K562 (cell line): ENCODE results near the gene DVL2. TPM values are rescaled to one million over a fixed set of nuclear protein-coding genes. Genes with fewer than 3 reads are reported as not detected.

Source experiments
- ATF1 ChIP-seq, 2 experiments: fragments of 450-650 bp in 1 of 2; IDR thresholded peaks; 2 replicates each; pipeline ENCODE4 v1.6.1; 2016; ENCODE audit warnings: missing compliant biosample characterization in 1 of 2, missing genetic modification characterization in 1 of 2
- BCLAF1 ChIP-seq, 2 experiments: fragments of 450-650 bp in 1 of 2; IDR thresholded peaks; 2 replicates each; pipeline ENCODE4 v1.6.1; 2011 to 2017; ENCODE audit warnings: low read depth in 2 of 2, antibody characterized with exemption in 1 of 2, borderline replicate concordance in 1 of 2, low read length in 1 of 2, mild to moderate bottlenecking in 1 of 2, mixed read lengths in 1 of 2; ENCODE audit not compliant: control insufficient read depth in 1 of 2
- E2F6 ChIP-seq, 2 experiments: IDR thresholded peaks; 2 replicates each; pipeline ENCODE4 v1.6.1; 2011; ENCODE audit warnings: borderline replicate concordance in 1 of 2, control low read depth in 1 of 2, low read depth in 1 of 2, low read length in 1 of 2, mild to moderate bottlenecking in 1 of 2, mixed read lengths in 1 of 2, moderate library complexity in 1 of 2; ENCODE audit not compliant: insufficient read depth in 1 of 2, insufficient read length in 1 of 2, poor library complexity in 1 of 2, severe bottlenecking in 1 of 2; ENCODE audit errors: extremely low read depth in 1 of 2
- EWSR1 ChIP-seq: fragments of 450-650 bp; IDR thresholded peaks from 2 replicates; pipeline ENCODE4 v1.6.1; 2018; ENCODE audit warnings: borderline replicate concordance, mild to moderate bottlenecking, low read depth, moderate library complexity; ENCODE audit not compliant: partially characterized antibody
- KAT7 ChIP-seq: sonication (generic); formaldehyde crosslinking; IDR thresholded peaks from 2 replicates; pipeline ENCODE4 v1.8.0; 2022; ENCODE audit warnings: missing genetic modification reagents, mild to moderate bottlenecking, borderline replicate concordance
- L3MBTL2 ChIP-seq: fragments of 450-650 bp; IDR thresholded peaks from 2 replicates; pipeline ENCODE4 v1.6.1; 2016; ENCODE audit warnings: mild to moderate bottlenecking, moderate library complexity
- POLR2A ChIP-seq: fragments of 450-650 bp; conservative IDR thresholded peaks from 2 replicates; pipeline ENCODE4 v1.6.1; 2016
- RNF219 ChIP-seq: fragments of 250-450 bp; sonication (Bioruptor Pico); IDR thresholded peaks from 2 replicates; pipeline ENCODE4 v1.5.0; 2022; ENCODE audit warnings: mild to moderate bottlenecking
- SOX6 ChIP-seq: fragments of 450-650 bp; IDR thresholded peaks from 2 replicates; pipeline ENCODE4 v1.6.1; 2014; ENCODE audit warnings: mild to moderate bottlenecking
- TFE3 ChIP-seq: fragments of 450-650 bp; formaldehyde crosslinking; IDR thresholded peaks from 2 replicates; pipeline ENCODE4 v1.4.0; 2020; ENCODE audit warnings: mild to moderate bottlenecking, mixed read lengths
- ZBTB7A ChIP-seq: IDR thresholded peaks from 2 replicates; pipeline ENCODE4 v1.6.1; 2011; ENCODE audit warnings: low read depth, mild to moderate bottlenecking, low read length, moderate library complexity, borderline replicate concordance; ENCODE audit not compliant: control insufficient read depth
- ZFPM2 ChIP-seq: fragments of 250-450 bp; sonication (Bioruptor Pico); IDR thresholded peaks from 2 replicates; pipeline ENCODE4 v1.5.1; 2022; ENCODE audit warnings: mild to moderate bottlenecking
- ZNF780A ChIP-seq: fragments of 250-450 bp; sonication (Bioruptor Pico); IDR thresholded peaks from 2 replicates; pipeline ENCODE4 v1.5.0; 2021; ENCODE audit warnings: mild to moderate bottlenecking
- polyA plus RNA-seq, 8 experiments: library from polyadenylated mRNA; depleted of rRNA in 4 of 8; stranded (reverse) in 5 of 8; unstranded in 3 of 8; fragments of >200 nt; fragmentation: Nextera tagmentation in 2 of 8; fragmentation: Illumina TruSeq in 1 of 8; extraction: Ambion mirVana in 2 of 8; extraction: Trizol in 1 of 8; gene quantifications; 2 replicates each; pipeline versions ENCODE4 v1.2.1 to v1.2.3, GENCODE V29; 2011 to 2014; ENCODE audit warnings: inconsistent platforms in 1 of 8, missing spikeins in 1 of 8
- total RNA-seq, 7 experiments: library from RNA; depleted of rRNA in 6 of 7; stranded (reverse); fragments of >200 nt in 6 of 7; fragmentation: Illumina TruSeq in 2 of 7; extraction: Trizol in 2 of 7; gene quantifications; 2 replicates each; pipeline versions ENCODE4 v1.2.1 to v1.2.3, GENCODE V29; 2011 to 2021; ENCODE audit warnings: low replicate concordance in 1 of 7
- TF ChIP-seq, protein P1 (sequence below): fragments of 450-650 bp; IDR thresholded peaks from 2 replicates; pipeline ENCODE4 v1.7.1; 2018; ENCODE audit warnings: mild to moderate bottlenecking, low read depth; ENCODE audit not compliant: partially characterized antibody

Gene DVL2
- total and polyA plus RNA-seq, 9 of the 15 experiments (the other 6 are each of a cell fraction or from before 2014, with no cell fraction given): 1.3 to 49.5 (median 24.3) TPM

- TF ChIP-seq BCLAF1 (IDR thresholded peaks at IDR 0.05; ENCODE audit: borderline replicate concordance in 1 of 2, control insufficient read depth in 1 of 2, low read depth in 2 of 2, low read length in 1 of 2) (no peak), E2F6 (IDR thresholded peaks at IDR 0.05; ENCODE audit: borderline replicate concordance in 1 of 2, extremely low read depth in 1 of 2, insufficient read depth in 1 of 2, insufficient read length in 1 of 2, low read depth in 1 of 2, low read length in 1 of 2, poor library complexity in 1 of 2, severe bottlenecking in 1 of 2) (peak; percentile 66 to 94), POLR2A (0 out of 2 replicates have a peak, but pooled peaks have one; percentile 29), SOX6 (no peak), L3MBTL2 (peak; percentile 38), EWSR1 (no peak), ZBTB7A (peak; percentile 45), ZFPM2 (CRISPR knock-in tag) (0 out of 2 replicates have a peak, but pooled peaks have one; percentile 57), TFE3 (CRISPR knock-in tag) (no peak), KAT7 (CRISPR knock-in tag) (0 out of 2 replicates have a peak, but pooled peaks have one; percentile 12), ZNF780A (CRISPR knock-in tag) (no peak), RNF219 (CRISPR knock-in tag) (no peak), ATF1 (CRISPR knock-in tag; IDR thresholded peaks at IDR 0.05) (no peak), ATF1 (tag; IDR thresholded peaks at IDR 0.05) (no peak)
- TF ChIP-seq, protein P1, sequence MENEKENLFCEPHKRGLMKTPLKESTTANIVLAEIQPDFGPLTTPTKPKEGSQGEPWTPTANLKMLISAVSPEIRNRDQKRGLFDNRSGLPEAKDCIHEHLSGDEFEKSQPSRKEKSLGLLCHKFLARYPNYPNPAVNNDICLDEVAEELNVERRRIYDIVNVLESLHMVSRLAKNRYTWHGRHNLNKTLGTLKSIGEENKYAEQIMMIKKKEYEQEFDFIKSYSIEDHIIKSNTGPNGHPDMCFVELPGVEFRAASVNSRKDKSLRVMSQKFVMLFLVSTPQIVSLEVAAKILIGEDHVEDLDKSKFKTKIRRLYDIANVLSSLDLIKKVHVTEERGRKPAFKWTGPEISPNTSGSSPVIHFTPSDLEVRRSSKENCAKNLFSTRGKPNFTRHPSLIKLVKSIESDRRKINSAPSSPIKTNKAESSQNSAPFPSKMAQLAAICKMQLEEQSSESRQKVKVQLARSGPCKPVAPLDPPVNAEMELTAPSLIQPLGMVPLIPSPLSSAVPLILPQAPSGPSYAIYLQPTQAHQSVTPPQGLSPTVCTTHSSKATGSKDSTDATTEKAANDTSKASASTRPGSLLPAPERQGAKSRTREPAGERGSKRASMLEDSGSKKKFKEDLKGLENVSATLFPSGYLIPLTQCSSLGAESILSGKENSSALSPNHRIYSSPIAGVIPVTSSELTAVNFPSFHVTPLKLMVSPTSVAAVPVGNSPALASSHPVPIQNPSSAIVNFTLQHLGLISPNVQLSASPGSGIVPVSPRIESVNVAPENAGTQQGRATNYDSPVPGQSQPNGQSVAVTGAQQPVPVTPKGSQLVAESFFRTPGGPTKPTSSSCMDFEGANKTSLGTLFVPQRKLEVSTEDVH: peak; percentile 73
Observed at GRCh38 chr17:7281074-7281952, 47.0 kb upstream of the DVL2 start, which contains the start of gene SLC2A4 (continued).
